H1 (cell line): ENCODE data around the gene DENND2D.

Experiments used
- CEBPB ChIP-seq: IDR thresholded peaks from 2 replicates; pipeline ENCODE4 v1.6.1; 2012; ENCODE audit warnings: low read depth, low read length
- EP300 ChIP-seq, 2 experiments: IDR thresholded peaks; 1 replicate in 1 of 2; 2 replicates in 1 of 2; pipeline ENCODE4 v1.6.1; 2011 to 2012; ENCODE audit warnings: low read depth in 2 of 2, low read length in 2 of 2, mild to moderate bottlenecking in 2 of 2, borderline replicate concordance in 1 of 2, inconsistent platforms in 1 of 2, moderate library complexity in 1 of 2
- GABPA ChIP-seq: IDR thresholded peaks from 2 replicates; pipeline ENCODE4 v1.6.1; 2011; ENCODE audit warnings: mild to moderate bottlenecking, low read length, moderate library complexity, borderline replicate concordance; ENCODE audit not compliant: insufficient read depth
- KDM5A ChIP-seq: fragments of 200-600 bp; IDR thresholded peaks from 2 replicates; pipeline ENCODE4 v1.7.1; 2012; ENCODE audit warnings: mild to moderate bottlenecking, low read length, inconsistent platforms, mixed read lengths
- RAD21 ChIP-seq, 2 experiments: IDR thresholded peaks in 1 of 2; conservative IDR thresholded peaks in 1 of 2; 2 replicates each; pipeline ENCODE4 v1.6.1; 2011; ENCODE audit warnings: low read depth in 2 of 2, low read length in 2 of 2, improper control_type of control experiment in 1 of 2, inconsistent platforms in 1 of 2, mild to moderate bottlenecking in 1 of 2, moderate library complexity in 1 of 2
- RNF2 ChIP-seq: fragments of 200-900, 300-1000 bp; sonication (generic); IDR thresholded peaks from 2 replicates; pipeline ENCODE4 v1.7.1; 2016; ENCODE audit warnings: borderline replicate concordance, low read depth, mild to moderate bottlenecking, antibody characterized with exemption, low read length; ENCODE audit not compliant: poor library complexity, severe bottlenecking; ENCODE audit errors: missing control alignments
- TAF1 ChIP-seq: IDR thresholded peaks from 2 replicates; pipeline ENCODE4 v1.6.1; 2011; ENCODE audit warnings: mild to moderate bottlenecking, low read depth, low read length
- TBP ChIP-seq: IDR thresholded peaks from 2 replicates; pipeline ENCODE4 v1.6.1; 2011; ENCODE audit warnings: low read depth, low read length, improper control_type of control experiment
- TEAD4 ChIP-seq: IDR thresholded peaks from 2 replicates; pipeline ENCODE4 v1.6.1; 2012; ENCODE audit warnings: low read depth, low read length, inconsistent platforms, mixed read lengths
- ZNF274 ChIP-seq: IDR thresholded peaks from 2 replicates; pipeline ENCODE4 v1.7.0; 2012; ENCODE audit warnings: low read length, borderline replicate concordance; ENCODE audit errors: extremely low read depth
- TF ChIP-seq, protein P1 (sequence below), 3 experiments: IDR thresholded peaks; 1 replicate in 2 of 3; 2 replicates in 1 of 3; pipeline versions ENCODE4 v1.5.1 to v1.6.1; 2011; ENCODE audit warnings: low read length in 3 of 3, mild to moderate bottlenecking in 3 of 3, inconsistent platforms in 2 of 3, low read depth in 1 of 3, moderate library complexity in 1 of 3; ENCODE audit not compliant: insufficient read depth in 1 of 3; ENCODE audit errors: control extremely low read depth in 1 of 3

DNA sequence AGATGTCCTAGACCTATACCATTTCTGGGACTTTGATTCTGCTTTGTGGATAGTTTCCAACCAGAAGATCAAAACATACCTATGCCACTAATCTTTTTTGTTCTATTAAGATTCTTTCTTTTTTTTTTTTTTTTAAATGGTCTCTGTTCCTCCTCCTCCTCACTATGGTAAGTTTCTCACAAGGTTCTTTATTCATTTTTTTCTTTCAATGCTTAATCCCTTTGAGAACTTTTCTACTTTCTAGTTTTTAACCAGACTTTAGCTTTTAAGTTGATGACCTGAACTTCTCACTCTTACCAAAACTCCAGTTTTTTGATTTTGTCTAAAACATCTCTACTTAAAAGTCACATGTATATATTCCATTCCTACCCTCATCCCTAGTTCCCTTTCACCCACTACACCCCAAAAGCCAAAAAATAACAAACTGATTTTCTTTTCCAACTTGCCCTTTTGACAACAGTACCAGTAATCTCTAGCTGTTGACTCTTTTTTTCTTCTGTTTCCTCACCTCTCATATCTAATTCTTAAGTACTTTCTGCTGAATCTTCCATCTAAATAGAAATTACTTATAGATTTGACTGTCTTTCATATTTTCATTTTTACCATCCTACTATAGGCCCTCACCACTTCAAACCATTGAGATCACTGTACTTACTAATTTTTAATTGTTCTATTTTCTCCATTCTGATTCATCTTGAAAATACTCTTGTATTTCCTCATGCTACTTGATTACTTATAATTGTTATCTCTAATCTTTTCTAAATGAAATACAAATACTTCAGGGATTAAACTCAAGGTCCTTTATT lies 54.3 kb downstream of the DENND2D start:
- TF ChIP-seq KDM5A (no peak), GABPA (no peak), TAF1 (no peak), RAD21 (IDR thresholded peaks at IDR 0.05 in 1 of 2, conservative IDR thresholded peaks at IDR 0.05 in 1 of 2; ENCODE audit: low read depth in 2 of 2, low read length in 2 of 2) (no peak), EP300 (IDR thresholded peaks at IDR 0.05; ENCODE audit: borderline replicate concordance in 1 of 2, low read depth in 2 of 2, low read length in 2 of 2) (no peak), CEBPB (no peak), ZNF274 (no peak), TEAD4 (no peak), RNF2 (no peak), TBP (no peak)
- TF ChIP-seq, protein P1, sequence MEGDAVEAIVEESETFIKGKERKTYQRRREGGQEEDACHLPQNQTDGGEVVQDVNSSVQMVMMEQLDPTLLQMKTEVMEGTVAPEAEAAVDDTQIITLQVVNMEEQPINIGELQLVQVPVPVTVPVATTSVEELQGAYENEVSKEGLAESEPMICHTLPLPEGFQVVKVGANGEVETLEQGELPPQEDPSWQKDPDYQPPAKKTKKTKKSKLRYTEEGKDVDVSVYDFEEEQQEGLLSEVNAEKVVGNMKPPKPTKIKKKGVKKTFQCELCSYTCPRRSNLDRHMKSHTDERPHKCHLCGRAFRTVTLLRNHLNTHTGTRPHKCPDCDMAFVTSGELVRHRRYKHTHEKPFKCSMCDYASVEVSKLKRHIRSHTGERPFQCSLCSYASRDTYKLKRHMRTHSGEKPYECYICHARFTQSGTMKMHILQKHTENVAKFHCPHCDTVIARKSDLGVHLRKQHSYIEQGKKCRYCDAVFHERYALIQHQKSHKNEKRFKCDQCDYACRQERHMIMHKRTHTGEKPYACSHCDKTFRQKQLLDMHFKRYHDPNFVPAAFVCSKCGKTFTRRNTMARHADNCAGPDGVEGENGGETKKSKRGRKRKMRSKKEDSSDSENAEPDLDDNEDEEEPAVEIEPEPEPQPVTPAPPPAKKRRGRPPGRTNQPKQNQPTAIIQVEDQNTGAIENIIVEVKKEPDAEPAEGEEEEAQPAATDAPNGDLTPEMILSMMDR (IDR thresholded peaks at IDR 0.05; ENCODE audit: control extremely low read depth in 1 of 3, insufficient read depth in 1 of 3, low read depth in 1 of 3, low read length in 3 of 3), result no peak
